HCT116 (cell line): ENCODE results near the gene AUTS2. TPM values are rescaled to one million over a fixed set of nuclear protein-coding genes. Genes with fewer than 3 reads are reported as not detected.

Experiments
- ATAC-seq: fragments of 200-7000 bp; cut with Tn5 transposase; 2 replicates; pipeline ENCODE4 v1.9.1; 2020; ENCODE audit warnings: mild to moderate bottlenecking, moderate library complexity
- BruUV-seq: library from RNA; stranded (reverse); fragments of 400-500 nt; replicated peaks from 2 replicates; lab custom pipeline; 2021; lab: Mats Ljungman, UMichigan
- CTCF ChIA-PET: fragments of 300-600 bp; sonication (Branson Sonifier 250); formaldehyde crosslinking; loops from one replicate; lab custom pipeline; 2021; ENCODE audit warnings: antibody characterized with exemption; lab: Charles Lee
- POLR2A ChIA-PET: fragments of 300-600, 350-600 bp; sonication (Branson Sonifier 250); formaldehyde crosslinking; loops from one replicate; lab custom pipeline; 2021; ENCODE audit warnings: antibody characterized with exemption; lab: Charles Lee
- RAD21 ChIA-PET, 2 experiments: fragments of 300-600 bp; sonication (Branson Sonifier 250); formaldehyde crosslinking; loops; one replicate each; lab custom pipeline; 2023; ENCODE audit warnings: low total read pairs in 2 of 2; ENCODE audit not compliant: uncharacterized antibody in 2 of 2, unreplicated experiment in 2 of 2, low non-redundant PET in 1 of 2; lab: Charles Lee
- DNase-seq: peaks from one replicate; pipeline ENCODE4 v3.0.0-alpha.2; 2010; ENCODE audit warnings: low read depth, low spot score
- H2AFZ ChIP-seq: fragments of 200-600 bp; shearing (Covaris generic), sonication (generic); 2 replicates; pipeline ENCODE4 v1.6.1; 2017; ENCODE audit warnings: low read depth, mixed run types, mixed read lengths, antibody characterized with exemption, low read length; ENCODE audit not compliant: poor library complexity, severe bottlenecking
- H3K27ac ChIP-seq: 2 replicates; pipeline ENCODE4 v1.5.1; 2012; ENCODE audit warnings: low read depth, low read length
- H3K27me3 ChIP-seq: fragments of 200-600 bp; sonication (generic); 2 replicates; pipeline ENCODE4 v1.6.1; 2016; ENCODE audit warnings: mixed run types, low read length, mixed read lengths; ENCODE audit not compliant: insufficient read depth
- H3K36me3 ChIP-seq, 2 experiments: fragments of 200-500 bp in 1 of 2; fragments of 200-600 bp in 1 of 2; sonication (Bioruptor generic) in 1 of 2; sonication (generic) in 1 of 2; 2 replicates each; pipeline versions ENCODE4 v1.5.1 to v1.6.1; 2014 to 2016; ENCODE audit warnings: low read length in 2 of 2, inconsistent platforms in 1 of 2, mixed read lengths in 1 of 2, mixed run types in 1 of 2; ENCODE audit not compliant: insufficient read depth in 2 of 2, control insufficient read depth in 1 of 2
- H3K4me1 ChIP-seq, 2 experiments: fragments of 200-600 bp in 1 of 2; sonication (generic) in 1 of 2; 2 replicates each; pipeline versions ENCODE4 v1.5.1 to v1.6.1; 2012 to 2017; ENCODE audit warnings: low read length in 2 of 2, inconsistent platforms in 1 of 2, mild to moderate bottlenecking in 1 of 2, mixed read lengths in 1 of 2, mixed run types in 1 of 2, moderate library complexity in 1 of 2; ENCODE audit not compliant: insufficient read depth in 2 of 2, control insufficient read depth in 1 of 2
- H3K4me2 ChIP-seq: fragments of 200-600 bp; sonication (generic); 2 replicates; pipeline ENCODE4 v1.6.1; 2017; ENCODE audit warnings: mixed run types, low read length, mixed read lengths
- H3K4me3 ChIP-seq, 2 experiments: fragments of 200-600 bp in 1 of 2; sonication (generic) in 1 of 2; replicated peaks in 1 of 2; 2 replicates each; pipeline ENCODE4 v1.5.1; 2011 to 2016; ENCODE audit warnings: low read length in 2 of 2, control low read depth in 1 of 2, low read depth in 1 of 2, mild to moderate bottlenecking in 1 of 2, mixed read lengths in 1 of 2, mixed run types in 1 of 2
- H3K79me2 ChIP-seq: fragments of 200-600 bp; sonication (generic); 2 replicates; pipeline ENCODE4 v1.6.1; 2017; ENCODE audit warnings: mild to moderate bottlenecking, mixed run types, low read length, moderate library complexity, mixed read lengths; ENCODE audit not compliant: insufficient read depth
- H3K9ac ChIP-seq: fragments of 200-600 bp; sonication (generic); 2 replicates; pipeline ENCODE4 v1.6.1; 2016; ENCODE audit warnings: low read length, mixed read lengths
- H3K9me2 ChIP-seq: fragments of 200-600 bp; sonication (generic), shearing (Covaris generic); 2 replicates; pipeline ENCODE4 v1.6.1; 2017; ENCODE audit warnings: mixed run types, mild to moderate bottlenecking, moderate library complexity; ENCODE audit not compliant: insufficient read depth
- H3K9me3 ChIP-seq, 2 experiments: fragments of 200-500 bp in 1 of 2; fragments of 200-600 bp in 1 of 2; sonication (Bioruptor generic) in 1 of 2; sonication (generic) in 1 of 2; 2 replicates each; pipeline ENCODE4 v1.6.1; 2014 to 2017; ENCODE audit warnings: low read length in 2 of 2, mixed read lengths in 2 of 2, inconsistent platforms in 1 of 2, low read depth in 1 of 2, mild to moderate bottlenecking in 1 of 2, mixed run types in 1 of 2, moderate library complexity in 1 of 2; ENCODE audit not compliant: control insufficient read depth in 1 of 2, insufficient read depth in 1 of 2
- H4K20me1 ChIP-seq: fragments of 200-600 bp; sonication (generic), shearing (Covaris generic); 2 replicates; pipeline ENCODE4 v1.6.1; 2017; ENCODE audit warnings: mixed run types, mild to moderate bottlenecking, moderate library complexity; ENCODE audit not compliant: insufficient read depth
- CBX3 ChIP-seq: IDR thresholded peaks from 2 replicates; pipeline ENCODE4 v1.6.1; 2012; ENCODE audit warnings: low read depth
- CEBPB ChIP-seq: IDR thresholded peaks from 2 replicates; pipeline ENCODE4 v1.6.1; 2012; ENCODE audit warnings: low read depth
- ELF1 ChIP-seq: IDR thresholded peaks from 2 replicates; pipeline ENCODE4 v1.6.1; 2012; ENCODE audit warnings: low read depth, borderline replicate concordance
- EZH2 ChIP-seq: fragments of 200-600 bp; sonication (generic); IDR thresholded peaks from 2 replicates; pipeline ENCODE4 v1.6.1; 2017; ENCODE audit warnings: antibody characterized with exemption, mixed run types
- EZH2phosphoT487 ChIP-seq: fragments of 200-600 bp; IDR thresholded peaks from 2 replicates; pipeline ENCODE4 v1.6.1; 2018; ENCODE audit warnings: antibody characterized with exemption, borderline replicate concordance
- JUND ChIP-seq: IDR thresholded peaks from 2 replicates; pipeline ENCODE4 v1.6.1; 2012
- POLR2AphosphoS5 ChIP-seq: IDR thresholded peaks from 2 replicates; pipeline ENCODE4 v1.6.1; 2011; ENCODE audit warnings: mild to moderate bottlenecking, low read depth, low read length, moderate library complexity
- RAD21 ChIP-seq: IDR thresholded peaks from 2 replicates; pipeline ENCODE4 v1.6.1; 2012; ENCODE audit warnings: low read depth, mild to moderate bottlenecking
- SIN3A ChIP-seq: IDR thresholded peaks from 2 replicates; pipeline ENCODE4 v1.6.1; 2012; ENCODE audit warnings: low read depth
- TCF7L2 ChIP-seq: IDR thresholded peaks from 2 replicates; pipeline ENCODE4 v1.7.0; 2011; ENCODE audit warnings: borderline replicate concordance, inconsistent platforms; ENCODE audit not compliant: insufficient read depth, insufficient read length; ENCODE audit errors: extremely low read depth
- YY1 ChIP-seq: IDR thresholded peaks from 2 replicates; pipeline ENCODE4 v1.6.1; 2011; ENCODE audit warnings: low read length, low read depth, moderate library complexity, mild to moderate bottlenecking; ENCODE audit not compliant: insufficient replicate concordance; ENCODE audit errors: extremely low read depth
- ZFX ChIP-seq: fragments of 450-650 bp; IDR thresholded peaks from 2 replicates; pipeline ENCODE4 v1.6.1; 2017
- intact Hi-C: fragments of 100-400 bp; cut with micrococcal nuclease; formaldehyde crosslinking; loops from 2 replicates; pipeline ENCODE4 v1.10.0; 2022
- total RNA-seq: library from RNA; stranded (reverse); gene quantifications from one replicate; pipeline ENCODE4 v1.2.1, GENCODE V29; 2021; ENCODE audit not compliant: unreplicated experiment
- TF ChIP-seq, protein P1 (sequence below), 3 experiments: fragments of 200-600 bp in 1 of 3; sonication (generic) in 1 of 3; IDR thresholded peaks in 2 of 3; conservative IDR thresholded peaks in 1 of 3; 2 replicates each; pipeline ENCODE4 v1.5.1; 2012 to 2017; ENCODE audit warnings: low read depth in 2 of 3, low read length in 2 of 3, antibody characterized with exemption in 1 of 3, borderline replicate concordance in 1 of 3, control low read depth in 1 of 3, mild to moderate bottlenecking in 1 of 3, mixed read lengths in 1 of 3, mixed run types in 1 of 3, moderate library complexity in 1 of 3; ENCODE audit not compliant: insufficient read depth in 1 of 3
- TF ChIP-seq, protein P2 (sequence below): IDR thresholded peaks from 2 replicates; pipeline ENCODE4 v1.6.1; 2012
- TF ChIP-seq, protein P3 (sequence below): IDR thresholded peaks from 2 replicates; pipeline ENCODE4 v1.6.1; 2012; ENCODE audit warnings: low read depth

Gene AUTS2
- total RNA-seq, 1 experiment from 2014 or later, result 0.93 TPM

DNA sequence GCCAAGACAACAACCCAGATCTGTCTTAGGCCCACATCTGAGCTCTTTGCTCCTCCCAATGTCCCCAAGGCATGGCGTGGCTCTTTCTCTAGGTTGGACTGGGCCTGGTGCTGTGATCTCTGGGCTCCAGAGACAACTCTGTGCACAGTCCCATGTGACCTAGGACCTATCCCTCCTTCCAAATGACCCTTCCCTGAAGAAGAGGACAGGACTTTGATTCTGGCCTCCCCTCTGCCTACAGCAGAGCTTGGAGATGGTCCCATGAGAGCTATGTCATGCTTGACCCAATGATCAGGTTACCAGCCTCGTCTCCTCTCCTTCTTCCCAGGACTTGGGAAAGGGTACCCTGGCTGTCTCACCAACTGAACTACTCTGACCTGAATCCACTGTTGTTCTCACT, 1237.4 kb downstream of the AUTS2 start:
- Histone ChIP-seq H3K9ac (no peak overlapping the region), H3K4me2 (no peak overlapping the region), H3K36me3 (no peaks in the 10 kb centered on the region), H3K27ac (no peak overlapping the region), H4K20me1 (no peaks in the 10 kb centered on the region), H3K4me3 (no peak overlapping the region), H3K9me3 (peaks cover 0 to 5% of the 10 kb centered on the region in 2 experiments; a peak in 2 of 4 replicates), H3K79me2 (no peaks in the 10 kb centered on the region), H2AFZ (no peak overlapping the region), H3K27me3 (no peaks in the 10 kb centered on the region), H3K4me1 (no peaks in the 10 kb centered on the region), H3K9me2 (no peaks in the 10 kb centered on the region)
- no TSS peak for BruUV-seq
- RAD21 ChIA-PET, result no interaction called here
- intact Hi-C loops, result no loop called here
- TF ChIP-seq RAD21 (no peak), YY1 (no peak)
- DNase-seq (no peak), ATAC-seq (no peak)
- CTCF ChIA-PET, result no interaction called here
- POLR2A ChIA-PET, result no interaction called here

DNA sequence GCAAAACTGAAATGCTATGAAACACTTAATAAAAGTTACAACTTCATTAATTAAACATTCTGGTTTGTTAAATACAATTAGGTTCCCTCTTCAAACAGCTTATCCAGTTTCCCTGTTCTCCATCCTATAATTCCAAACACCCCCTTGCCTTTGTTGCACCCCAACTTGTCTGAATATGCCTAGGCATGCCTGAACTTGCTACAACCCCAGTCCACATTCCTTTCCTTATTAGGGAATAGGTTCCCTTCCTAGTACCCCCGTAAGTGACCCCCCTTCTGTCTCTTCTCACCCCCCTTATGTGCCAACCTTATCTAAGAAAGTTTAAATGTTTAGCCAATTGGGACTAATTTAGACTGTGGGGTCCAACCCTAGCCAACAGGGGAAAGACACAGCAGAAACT, 1238.0 kb downstream of the AUTS2 start:
- ChIA-PET POLR2A (no interaction called here), CTCF (no interaction called here), RAD21 (no interaction called here)
- Histone ChIP-seq H3K79me2 (no peaks in the 10 kb centered on the region), H3K4me3 (no peak overlapping the region), H3K36me3 (no peaks in the 10 kb centered on the region), H3K27ac (no peak overlapping the region), H3K4me2 (no peak overlapping the region), H3K4me1 (no peaks in the 10 kb centered on the region), H2AFZ (no peak overlapping the region), H3K9ac (no peak overlapping the region), H3K9me2 (no peaks in the 10 kb centered on the region), H4K20me1 (no peaks in the 10 kb centered on the region), H3K9me3 (peaks cover 0 to 5% of the 10 kb centered on the region in 2 experiments; a peak in 2 of 4 replicates), H3K27me3 (no peaks in the 10 kb centered on the region)
- intact Hi-C loops, result no loop called here
- DNase-seq, result no peak
- no peak for ATAC-seq
- no TSS peak for BruUV-seq
- no peak for TF ChIP-seq CEBPB
- TF ChIP-seq POLR2AphosphoS5, result no peak
- TF ChIP-seq, protein P1, sequence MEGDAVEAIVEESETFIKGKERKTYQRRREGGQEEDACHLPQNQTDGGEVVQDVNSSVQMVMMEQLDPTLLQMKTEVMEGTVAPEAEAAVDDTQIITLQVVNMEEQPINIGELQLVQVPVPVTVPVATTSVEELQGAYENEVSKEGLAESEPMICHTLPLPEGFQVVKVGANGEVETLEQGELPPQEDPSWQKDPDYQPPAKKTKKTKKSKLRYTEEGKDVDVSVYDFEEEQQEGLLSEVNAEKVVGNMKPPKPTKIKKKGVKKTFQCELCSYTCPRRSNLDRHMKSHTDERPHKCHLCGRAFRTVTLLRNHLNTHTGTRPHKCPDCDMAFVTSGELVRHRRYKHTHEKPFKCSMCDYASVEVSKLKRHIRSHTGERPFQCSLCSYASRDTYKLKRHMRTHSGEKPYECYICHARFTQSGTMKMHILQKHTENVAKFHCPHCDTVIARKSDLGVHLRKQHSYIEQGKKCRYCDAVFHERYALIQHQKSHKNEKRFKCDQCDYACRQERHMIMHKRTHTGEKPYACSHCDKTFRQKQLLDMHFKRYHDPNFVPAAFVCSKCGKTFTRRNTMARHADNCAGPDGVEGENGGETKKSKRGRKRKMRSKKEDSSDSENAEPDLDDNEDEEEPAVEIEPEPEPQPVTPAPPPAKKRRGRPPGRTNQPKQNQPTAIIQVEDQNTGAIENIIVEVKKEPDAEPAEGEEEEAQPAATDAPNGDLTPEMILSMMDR (IDR thresholded peaks at IDR 0.05 in 2 of 3, conservative IDR thresholded peaks at IDR 0.05 in 1 of 3; ENCODE audit: borderline replicate concordance in 1 of 3, insufficient read depth in 1 of 3, low read depth in 2 of 3, low read length in 2 of 3), result no peak
- TF ChIP-seq YY1, result no peak
- no peak for TF ChIP-seq EZH2
- no peak for TF ChIP-seq JUND
- TF ChIP-seq ELF1, result no peak
- TF ChIP-seq SIN3A, result no peak
- TF ChIP-seq, protein P2, sequence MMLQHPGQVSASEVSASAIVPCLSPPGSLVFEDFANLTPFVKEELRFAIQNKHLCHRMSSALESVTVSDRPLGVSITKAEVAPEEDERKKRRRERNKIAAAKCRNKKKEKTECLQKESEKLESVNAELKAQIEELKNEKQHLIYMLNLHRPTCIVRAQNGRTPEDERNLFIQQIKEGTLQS, result no peak
- TF ChIP-seq ZFX, result no peak
- TF ChIP-seq CBX3, result no peak
- TF ChIP-seq EZH2phosphoT487, result no peak
- TF ChIP-seq RAD21, result no peak
- no peak for TF ChIP-seq TCF7L2
- TF ChIP-seq, protein P3, sequence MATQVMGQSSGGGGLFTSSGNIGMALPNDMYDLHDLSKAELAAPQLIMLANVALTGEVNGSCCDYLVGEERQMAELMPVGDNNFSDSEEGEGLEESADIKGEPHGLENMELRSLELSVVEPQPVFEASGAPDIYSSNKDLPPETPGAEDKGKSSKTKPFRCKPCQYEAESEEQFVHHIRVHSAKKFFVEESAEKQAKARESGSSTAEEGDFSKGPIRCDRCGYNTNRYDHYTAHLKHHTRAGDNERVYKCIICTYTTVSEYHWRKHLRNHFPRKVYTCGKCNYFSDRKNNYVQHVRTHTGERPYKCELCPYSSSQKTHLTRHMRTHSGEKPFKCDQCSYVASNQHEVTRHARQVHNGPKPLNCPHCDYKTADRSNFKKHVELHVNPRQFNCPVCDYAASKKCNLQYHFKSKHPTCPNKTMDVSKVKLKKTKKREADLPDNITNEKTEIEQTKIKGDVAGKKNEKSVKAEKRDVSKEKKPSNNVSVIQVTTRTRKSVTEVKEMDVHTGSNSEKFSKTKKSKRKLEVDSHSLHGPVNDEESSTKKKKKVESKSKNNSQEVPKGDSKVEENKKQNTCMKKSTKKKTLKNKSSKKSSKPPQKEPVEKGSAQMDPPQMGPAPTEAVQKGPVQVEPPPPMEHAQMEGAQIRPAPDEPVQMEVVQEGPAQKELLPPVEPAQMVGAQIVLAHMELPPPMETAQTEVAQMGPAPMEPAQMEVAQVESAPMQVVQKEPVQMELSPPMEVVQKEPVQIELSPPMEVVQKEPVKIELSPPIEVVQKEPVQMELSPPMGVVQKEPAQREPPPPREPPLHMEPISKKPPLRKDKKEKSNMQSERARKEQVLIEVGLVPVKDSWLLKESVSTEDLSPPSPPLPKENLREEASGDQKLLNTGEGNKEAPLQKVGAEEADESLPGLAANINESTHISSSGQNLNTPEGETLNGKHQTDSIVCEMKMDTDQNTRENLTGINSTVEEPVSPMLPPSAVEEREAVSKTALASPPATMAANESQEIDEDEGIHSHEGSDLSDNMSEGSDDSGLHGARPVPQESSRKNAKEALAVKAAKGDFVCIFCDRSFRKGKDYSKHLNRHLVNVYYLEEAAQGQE, result no peak
